Measurements from ENCODE around the gene AHCTF1.

DNA sequence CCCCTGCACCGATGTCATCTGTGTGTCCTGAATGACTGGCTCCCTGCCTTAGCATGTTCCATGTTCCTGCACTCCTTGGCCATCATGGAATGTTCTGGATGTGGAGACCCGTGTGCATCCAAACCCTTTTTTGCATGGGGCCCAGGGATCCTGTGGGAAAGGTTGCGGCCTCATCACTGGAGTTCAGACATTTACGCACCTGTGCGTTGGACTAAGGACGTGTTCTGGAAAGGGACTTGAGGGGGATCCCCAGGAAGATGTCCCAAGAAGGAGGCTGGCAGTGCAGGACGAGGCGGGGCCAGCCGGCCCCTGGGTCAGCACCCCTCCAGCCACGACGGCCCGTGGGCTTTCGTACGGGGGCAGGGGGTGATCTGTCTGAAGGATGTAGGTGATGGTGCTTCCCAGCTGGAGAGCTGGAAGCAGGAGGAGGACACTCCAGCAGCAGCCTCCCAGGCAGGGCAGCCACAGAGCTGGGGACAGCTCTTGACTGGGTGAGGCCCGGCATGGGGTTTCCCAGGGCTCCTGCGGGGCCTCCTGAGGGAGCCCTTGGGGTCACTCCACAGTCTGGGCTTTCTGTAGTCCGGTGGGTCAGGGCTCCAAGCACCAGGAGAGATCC lies 140.3 kb downstream of the AHCTF1 start:
- TF ChIP-seq, protein P1, sequence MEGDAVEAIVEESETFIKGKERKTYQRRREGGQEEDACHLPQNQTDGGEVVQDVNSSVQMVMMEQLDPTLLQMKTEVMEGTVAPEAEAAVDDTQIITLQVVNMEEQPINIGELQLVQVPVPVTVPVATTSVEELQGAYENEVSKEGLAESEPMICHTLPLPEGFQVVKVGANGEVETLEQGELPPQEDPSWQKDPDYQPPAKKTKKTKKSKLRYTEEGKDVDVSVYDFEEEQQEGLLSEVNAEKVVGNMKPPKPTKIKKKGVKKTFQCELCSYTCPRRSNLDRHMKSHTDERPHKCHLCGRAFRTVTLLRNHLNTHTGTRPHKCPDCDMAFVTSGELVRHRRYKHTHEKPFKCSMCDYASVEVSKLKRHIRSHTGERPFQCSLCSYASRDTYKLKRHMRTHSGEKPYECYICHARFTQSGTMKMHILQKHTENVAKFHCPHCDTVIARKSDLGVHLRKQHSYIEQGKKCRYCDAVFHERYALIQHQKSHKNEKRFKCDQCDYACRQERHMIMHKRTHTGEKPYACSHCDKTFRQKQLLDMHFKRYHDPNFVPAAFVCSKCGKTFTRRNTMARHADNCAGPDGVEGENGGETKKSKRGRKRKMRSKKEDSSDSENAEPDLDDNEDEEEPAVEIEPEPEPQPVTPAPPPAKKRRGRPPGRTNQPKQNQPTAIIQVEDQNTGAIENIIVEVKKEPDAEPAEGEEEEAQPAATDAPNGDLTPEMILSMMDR (IDR thresholded peaks at IDR 0.05): no peak
- TF ChIP-seq POLR2AphosphoS5 (IDR thresholded peaks at IDR 0.05) (no peak), POLR2A (IDR thresholded peaks at IDR 0.05) (no peak), EP300 (IDR thresholded peaks at IDR 0.05) (no peak)

Measured in suprapubic skin (tissue), 4 donors.